ENCODE data around the gene HIF1A.

The HIF1A gene

GRCh38 chr14:61759878-61760277 lies 64.6 kb downstream of the HIF1A start:
- no peak for TF ChIP-seq CTCF (conservative IDR thresholded peaks at IDR 0.05)
- H3K27ac ChIP-seq: no peak overlapping the region

- no peak for TF ChIP-seq CTCF (conservative IDR thresholded peaks at IDR 0.05)
- peak overlapping the region; percentile 69 for H3K27ac ChIP-seq
Observed at GRCh38 chr14:61761557-61761956, 66.2 kb downstream of the HIF1A start.

- H3K27ac ChIP-seq: peak within 1 kb of the TSS; percentile 69
- no peak for TF ChIP-seq CTCF (conservative IDR thresholded peaks at IDR 0.05)
Observed at GRCh38 chr14:61761959-61762786, 66.9 kb downstream of the HIF1A start, which contains the start of gene SNAPC1. SNAPC1 (plus strand) TSS chr14:61762420; CDS start chr14:61762461, 41 bp downstream.

GRCh38 chr14:61764342-61765122 lies 69.2 kb downstream of the HIF1A start:
- TF ChIP-seq CTCF (conservative IDR thresholded peaks at IDR 0.05): no peak
- no peak overlapping the region for H3K27ac ChIP-seq

GRCh38 chr14:61765225-61765943 lies 70.1 kb downstream of the HIF1A start:
- no peak for TF ChIP-seq CTCF (conservative IDR thresholded peaks at IDR 0.05)
- no peak overlapping the region for H3K27ac ChIP-seq

GRCh38 chr14:61766151-61766550 lies 70.8 kb downstream of the HIF1A start:
- TF ChIP-seq CTCF (conservative IDR thresholded peaks at IDR 0.05): no peak
- H3K27ac ChIP-seq: no peak overlapping the region

GRCh38 chr14:61768240-61768639 lies 72.9 kb downstream of the HIF1A start:
- H3K27ac ChIP-seq: no peak overlapping the region
- no peak for TF ChIP-seq CTCF (conservative IDR thresholded peaks at IDR 0.05)

Data from VCaP (cell line).